Measurements from ENCODE around the gene AHCY. TPM values are rescaled to one million over a fixed set of nuclear protein-coding genes. Genes with fewer than 3 reads are reported as not detected.
"Not testable (repeated sequence)": the region's sequence is repeated elsewhere in the genome, so short reads cannot be mapped to it uniquely, and the experiment has no call there.

Gene AHCY
- total RNA-seq (2014; rRNA removed; shearing (Covaris generic)) = 137 and 145 TPM in 2 replicates

GRCh38 chr20:34302723-34303533, at the start of gene AHCY:
TSS of gene AHCY (minus strand) at chr20:34303355. CDS start at chr20:34303270, 85 bp downstream.
- peak; percentile 98 for DNase-seq (ENCODE audit: low read depth)

- no peak for DNase-seq (ENCODE audit: low read depth)
These were observed 46.9 kb upstream of the AHCY start for GRCh38 chr20:34350095-34350494.

GRCh38 chr20:34347571-34347970, 44.4 kb upstream of the AHCY start:
- no peak for DNase-seq (ENCODE audit: low read depth)

- DNase-seq (ENCODE audit: low read depth) = not testable (repeated sequence)
These were observed 43.3 kb upstream of the AHCY start for GRCh38 chr20:34346533-34346865.

- not testable (repeated sequence) for DNase-seq (ENCODE audit: low read depth)
These were observed 42.8 kb upstream of the AHCY start for GRCh38 chr20:34345839-34346532.

GRCh38 chr20:34345402-34345736, 42.2 kb upstream of the AHCY start:
- no peak for DNase-seq (ENCODE audit: low read depth)

GRCh38 chr20:34344238-34344637, 41.1 kb upstream of the AHCY start:
- no peak for DNase-seq (ENCODE audit: low read depth)

- DNase-seq (ENCODE audit: low read depth) = no peak
These were observed 40.5 kb upstream of the AHCY start for GRCh38 chr20:34343458-34344211.

- DNase-seq (ENCODE audit: low read depth) = not testable (repeated sequence)
These were observed 38.0 kb upstream of the AHCY start for GRCh38 chr20:34341199-34341598.

- not testable (repeated sequence) for DNase-seq (ENCODE audit: low read depth)
These were observed 37.6 kb upstream of the AHCY start for GRCh38 chr20:34340726-34341125.

- DNase-seq (ENCODE audit: low read depth) = no peak
These were observed 35.0 kb upstream of the AHCY start for GRCh38 chr20:34337982-34338726.

- no peak for DNase-seq (ENCODE audit: low read depth)
These were observed 34.4 kb upstream of the AHCY start for GRCh38 chr20:34337544-34337943.

GRCh38 chr20:34334654-34335407, 31.7 kb upstream of the AHCY start:
- DNase-seq (ENCODE audit: low read depth) = peak; percentile 74

- no peak for DNase-seq (ENCODE audit: low read depth)
These were observed 30.6 kb upstream of the AHCY start for GRCh38 chr20:34333786-34334185.

GRCh38 chr20:34332262-34332920, 29.2 kb upstream of the AHCY start:
- DNase-seq (ENCODE audit: low read depth) = no peak

- DNase-seq (ENCODE audit: low read depth) = no peak
These were observed 28.7 kb upstream of the AHCY start for GRCh38 chr20:34331838-34332237.

- DNase-seq (ENCODE audit: low read depth) = not testable (repeated sequence)
These were observed 27.8 kb upstream of the AHCY start for GRCh38 chr20:34330861-34331544.

GRCh38 chr20:34328928-34329677, 25.9 kb upstream of the AHCY start:
- DNase-seq (ENCODE audit: low read depth) = no peak

- not testable (repeated sequence) for DNase-seq (ENCODE audit: low read depth)
These were observed 25.1 kb upstream of the AHCY start for GRCh38 chr20:34328207-34328606.
